Duodenal mucosa (tissue), 2 donors: ENCODE data around the gene PDE2A.

Experiments
- H3K27ac ChIP-seq: one replicate; pipeline ENCODE4 v1.7.0; 2013; ENCODE audit warnings: low read depth, low read length
- H3K27me3 ChIP-seq, 2 donors: one replicate each; pipeline ENCODE4 v1.7.0; 2013; ENCODE audit warnings: low read length in 2 of 2, control low read depth in 1 of 2; ENCODE audit not compliant: insufficient read depth in 2 of 2, control insufficient read depth in 1 of 2
- H3K36me3 ChIP-seq, 2 donors: one replicate each; pipeline ENCODE4 v1.7.0; 2013; ENCODE audit warnings: low read length in 2 of 2, control low read depth in 1 of 2; ENCODE audit not compliant: insufficient read depth in 2 of 2, control insufficient read depth in 1 of 2
- H3K4me1 ChIP-seq, 2 donors: one replicate each; pipeline ENCODE4 v1.7.0; 2013; ENCODE audit warnings: low read length in 2 of 2, control low read depth in 1 of 2; ENCODE audit not compliant: insufficient read depth in 2 of 2, control insufficient read depth in 1 of 2
- H3K4me3 ChIP-seq, 2 donors: one replicate each; pipeline ENCODE4 v1.7.0; 2013; ENCODE audit warnings: low read length in 2 of 2, low read depth in 1 of 2
- H3K9ac ChIP-seq, 2 donors: one replicate each; pipeline ENCODE4 v1.7.0; 2013; ENCODE audit warnings: low read length in 2 of 2, low read depth in 1 of 2
- H3K9me3 ChIP-seq, 2 donors: one replicate each; pipeline ENCODE4 v1.7.0; 2013; ENCODE audit warnings: low read length in 2 of 2, control low read depth in 1 of 2; ENCODE audit not compliant: control insufficient read depth in 1 of 2

Gene PDE2A

GRCh38 chr11:72685560-72686480 lies 11.6 kb upstream of the PDE2A start:
- H3K27ac ChIP-seq: no peak overlapping the region
- H3K27me3 ChIP-seq: no peaks in the 10 kb centered on the region
- no peak overlapping the region for H3K4me3 ChIP-seq
- no peak overlapping the region for H3K9ac ChIP-seq
- H3K4me1 ChIP-seq: no peaks in the 10 kb centered on the region
- no peaks in the 10 kb centered on the region for H3K9me3 ChIP-seq
- peaks cover 8 to 65% of the 10 kb centered on the region in 2 donors for H3K36me3 ChIP-seq

GRCh38 chr11:72684236-72684912 lies 10.2 kb upstream of the PDE2A start:
- Histone ChIP-seq H3K4me1 (no peaks in the 10 kb centered on the region), H3K27me3 (no peaks in the 10 kb centered on the region), H3K9ac (no peak overlapping the region), H3K27ac (no peak overlapping the region), H3K4me3 (no peak overlapping the region), H3K9me3 (no peaks in the 10 kb centered on the region), H3K36me3 (peaks cover 7 to 51% of the 10 kb centered on the region in 2 donors)

- Histone ChIP-seq H3K36me3 (peaks cover 7 to 45% of the 10 kb centered on the region in 2 donors), H3K9me3 (no peaks in the 10 kb centered on the region), H3K9ac (no peak overlapping the region), H3K4me3 (no peak overlapping the region), H3K4me1 (no peaks in the 10 kb centered on the region), H3K27me3 (peaks cover 0 to 2% of the 10 kb centered on the region in 2 donors), H3K27ac (no peak overlapping the region)
Observed at GRCh38 chr11:72683782-72684200, 9.6 kb upstream of the PDE2A start.

- Histone ChIP-seq H3K9ac (no peak overlapping the region), H3K27me3 (peaks cover 7 to 12% of the 10 kb centered on the region in 2 donors), H3K27ac (no peak overlapping the region), H3K4me3 (no peak overlapping the region), H3K9me3 (no peaks in the 10 kb centered on the region), H3K4me1 (no peaks in the 10 kb centered on the region), H3K36me3 (peaks cover 7 to 36% of the 10 kb centered on the region in 2 donors)
Observed at GRCh38 chr11:72682858-72683243, 8.6 kb upstream of the PDE2A start.

- Histone ChIP-seq H3K4me1 (no peaks in the 10 kb centered on the region), H3K27me3 (peaks cover 10 to 12% of the 10 kb centered on the region in 2 donors), H3K27ac (no peak overlapping the region), H3K4me3 (no peak overlapping the region), H3K36me3 (peaks cover 7 to 31% of the 10 kb centered on the region in 2 donors), H3K9ac (no peak overlapping the region), H3K9me3 (no peaks in the 10 kb centered on the region)
Observed at GRCh38 chr11:72682238-72682857, 8.1 kb upstream of the PDE2A start.

- peaks cover 4 to 22% of the 10 kb centered on the region in 2 donors for H3K36me3 ChIP-seq
- peaks cover 14 to 17% of the 10 kb centered on the region in 2 donors for H3K27me3 ChIP-seq
- H3K9ac ChIP-seq: no peak overlapping the region
- H3K4me3 ChIP-seq: no peak overlapping the region
- H3K27ac ChIP-seq: no peak overlapping the region
- no peaks in the 10 kb centered on the region for H3K4me1 ChIP-seq
- H3K9me3 ChIP-seq: no peaks in the 10 kb centered on the region
Observed at GRCh38 chr11:72681226-72682153, 7.3 kb upstream of the PDE2A start.

- no peaks in the 10 kb centered on the region for H3K9me3 ChIP-seq
Observed at GRCh38 chr11:72680624-72681158, 6.5 kb upstream of the PDE2A start.

GRCh38 chr11:72679869-72680268 lies 5.6 kb upstream of the PDE2A start:
- no peaks in the 10 kb centered on the region for H3K9me3 ChIP-seq
- H3K4me1 ChIP-seq: no peaks in the 10 kb centered on the region
- no peak overlapping the region for H3K27ac ChIP-seq
- H3K9ac ChIP-seq: no peak overlapping the region
- H3K36me3 ChIP-seq: peaks cover 4 to 9% of the 10 kb centered on the region in 2 donors
- no peak overlapping the region for H3K4me3 ChIP-seq
- H3K27me3 ChIP-seq: peaks cover 29 to 30% of the 10 kb centered on the region in 2 donors

More at GRCh38 chr11:72680624-72681158, 6.5 kb upstream of the PDE2A start:
- H3K27ac ChIP-seq: no peak overlapping the region
- peaks cover 21 to 25% of the 10 kb centered on the region in 2 donors for H3K27me3 ChIP-seq
- peaks cover 4 to 16% of the 10 kb centered on the region in 2 donors for H3K36me3 ChIP-seq
- no peak overlapping the region for H3K4me3 ChIP-seq
- no peaks in the 10 kb centered on the region for H3K4me1 ChIP-seq
- H3K9ac ChIP-seq: no peak overlapping the region

- Histone ChIP-seq H3K4me1 (no peaks in the 10 kb centered on the region), H3K27ac (no peak overlapping the region), H3K27me3 (peaks cover 42 to 43% of the 10 kb centered on the region in 2 donors), H3K4me3 (no peak overlapping the region), H3K9ac (no peak overlapping the region), H3K9me3 (no peaks in the 10 kb centered on the region), H3K36me3 (peaks cover 3 to 5% of the 10 kb centered on the region in 2 donors)
Observed at GRCh38 chr11:72678524-72678923, 4.3 kb upstream of the PDE2A start.
